Measurements from ENCODE around the gene SDSL. TPM values are rescaled to one million over a fixed set of nuclear protein-coding genes. Genes with fewer than 3 reads are reported as not detected.

The SDSL gene
- total RNA-seq, 1 experiment from 2014 or later = 0.46 TPM

GRCh38 chr12:113407931-113408600, 14.1 kb upstream of the SDSL start:
- no peak overlapping the region for H4K91ac ChIP-seq (ENCODE audit: insufficient read length, low read depth, low read length)
- no peak overlapping the region for H4K8ac ChIP-seq (replicated peaks; ENCODE audit: insufficient read length, low read depth, low read length)
- no peaks in the 10 kb centered on the region for H3K79me2 ChIP-seq (ENCODE audit: insufficient read depth, low read length)
- H3K4me2 ChIP-seq (ENCODE audit: insufficient read depth, insufficient read length, low read length) = no peak overlapping the region
- H3K9me3 ChIP-seq (ENCODE audit: control insufficient read depth, low read depth, low read length) = no peaks in the 10 kb centered on the region
- H2BK15ac ChIP-seq (ENCODE audit: low read depth, low read length) = no peak overlapping the region
- H3K27me3 ChIP-seq (ENCODE audit: insufficient read depth, low read length) = no peaks in the 10 kb centered on the region
- no peak overlapping the region for H3K27ac Mint-ChIP-seq
- TF ChIP-seq CTCF (conservative IDR thresholded peaks at IDR 0.05) = no peak
- H3K23me2 ChIP-seq (ENCODE audit: insufficient read length, low read depth, low read length, poor library complexity, severe bottlenecking) = no peaks in the 10 kb centered on the region
- H3K14ac ChIP-seq (ENCODE audit: insufficient read depth, low read length) = no peak overlapping the region
- H2BK5ac ChIP-seq (ENCODE audit: insufficient read length, low read length) = no peak overlapping the region
- H3K56ac ChIP-seq (ENCODE audit: insufficient read length, low read depth, low read length) = no peak overlapping the region
- DNase-seq = no peak
- H4K5ac ChIP-seq (ENCODE audit: insufficient read length, low read depth, low read length) = no peak overlapping the region
- H3K4me1 ChIP-seq (ENCODE audit: insufficient read depth, low read length) = no peaks in the 10 kb centered on the region
- no peak overlapping the region for H3K27ac ChIP-seq (ENCODE audit: insufficient read length, low read depth, low read length)
- H3K4ac ChIP-seq (ENCODE audit: low read depth, low read length) = no peak overlapping the region
- H3K9ac ChIP-seq (ENCODE audit: extremely low read depth, insufficient read length, low read length) = no peak overlapping the region
- H3K79me1 ChIP-seq (ENCODE audit: insufficient read depth, low read depth, low read length, poor library complexity, severe bottlenecking) = no peaks in the 10 kb centered on the region
- no peak overlapping the region for H3K18ac ChIP-seq (ENCODE audit: insufficient read length, low read depth, low read length)
- peaks cover 20 to 30% of the 10 kb centered on the region in 2 experiments for H3K4me1 Mint-ChIP-seq
- H3K23ac ChIP-seq (ENCODE audit: insufficient read length, low read depth, low read length) = no peak overlapping the region
- H2AFZ ChIP-seq (ENCODE audit: low read length) = no peak overlapping the region
- no peaks in the 10 kb centered on the region for H4K20me1 ChIP-seq (ENCODE audit: control insufficient read depth, insufficient read depth, insufficient read length)
- H3K9me3 Mint-ChIP-seq = no peaks in the 10 kb centered on the region; a peak in 2 of 5 replicates
- H3K4me3 Mint-ChIP-seq = no peak overlapping the region
- H3K36me3 Mint-ChIP-seq (ENCODE audit: insufficient read depth in 1 of 3, low read depth in 3 of 3) = no peaks in the 10 kb centered on the region
- no peak overlapping the region for H2AK5ac ChIP-seq (ENCODE audit: insufficient read length, low read length)
- no CpG with 5 or more reads among the region's 6 CpGs for WGBS (ENCODE audit: extremely low coverage, insufficient read length, low lambda C conversion rate)
- H3K27me3 Mint-ChIP-seq (ENCODE audit: low read depth) = peaks cover 4% of the 10 kb centered on the region
- no peak overlapping the region for H2BK12ac ChIP-seq (ENCODE audit: insufficient read length, low read depth, low read length)
- H2BK20ac ChIP-seq (ENCODE audit: low read depth, low read length, poor library complexity, severe bottlenecking) = no peak overlapping the region
- no peak overlapping the region for H2BK120ac ChIP-seq (ENCODE audit: low read depth, low read length, poor library complexity, severe bottlenecking)
- no peak overlapping the region for H3T11ph ChIP-seq (ENCODE audit: low read length)
